ENCODE results near the gene EPB41L4A. TPM values are rescaled to one million over a fixed set of nuclear protein-coding genes. Genes with fewer than 3 reads are reported as not detected.

EPB41L4A gene
- polyA plus RNA-seq, 1 donor (not counting 4 experiments of a cell fraction or from before 2014, with no cell fraction given), result 3.5 TPM

GRCh38 chr5:112174959-112175594 is 244.0 kb downstream of the EPB41L4A start:
- Histone ChIP-seq H4K20me1 (ENCODE audit: control insufficient read depth, extremely low read depth, insufficient read depth, low read length) (no peaks in the 10 kb centered on the region), H3K4me2 (ENCODE audit: control insufficient read depth, extremely low read depth, insufficient read depth, low read depth, low read length) (peak overlapping the region; percentile 45), H3K9ac (ENCODE audit: control insufficient read depth, extremely low read depth, insufficient read depth, low read length) (no peak overlapping the region), H3K9me3 (ENCODE audit: control insufficient read depth, low read depth, low read length) (no peaks in the 10 kb centered on the region), H3K9me1 (ENCODE audit: control insufficient read depth, extremely low read depth, insufficient read depth, low read length) (no peaks in the 10 kb centered on the region), H3K79me2 (ENCODE audit: control insufficient read depth, insufficient read depth, low read length) (no peaks in the 10 kb centered on the region), H3K27ac (ENCODE audit: control insufficient read depth, insufficient read depth, low read length) (no peak overlapping the region), H3K36me3 (ENCODE audit: control insufficient read depth in 2 of 2, extremely low read depth in 1 of 2, insufficient read depth in 2 of 2, low read length in 2 of 2) (no peaks in the 10 kb centered on the region), H3K27me3 (ENCODE audit: control insufficient read depth, extremely low read depth, insufficient read depth, low read length) (no peaks in the 10 kb centered on the region), H3K4me3 (ENCODE audit: control insufficient read depth in 2 of 3, extremely low read depth in 1 of 3, insufficient read depth in 2 of 3, low read depth in 1 of 3, low read length in 3 of 3) (no peak overlapping the region), H3K4me1 (ENCODE audit: control insufficient read depth, extremely low read depth, insufficient read depth, low read length) (peaks cover 2% of the 10 kb centered on the region), H2AFZ (ENCODE audit: control insufficient read depth, low read length) (peak overlapping the region; percentile 72)
- DNase-seq (ENCODE audit: low read depth, low spot score), result no peak
- TF ChIP-seq EZH2 (IDR thresholded peaks at IDR 0.05; ENCODE audit: low read length), result no peak
- peak; percentile 52 to 60 (median 58) for TF ChIP-seq CTCF (optimal IDR thresholded peaks at IDR 0.05 in 1 of 3, IDR thresholded peaks at IDR 0.05 in 1 of 3, conservative IDR thresholded peaks at IDR 0.05 in 1 of 3; ENCODE audit: extremely low read depth in 1 of 3, insufficient read depth in 2 of 3, low read length in 3 of 3)
- peak; percentile 39 for FAIRE-seq
- dilution Hi-C loops (cut with MboI; ENCODE audit: extremely low pct_ligation_motif_present, low sequenced_read_pairs), result no loop called here

GRCh38 chr5:112165897-112166737 is 253.0 kb downstream of the EPB41L4A start:
- Histone ChIP-seq H3K9me1 (ENCODE audit: control insufficient read depth, extremely low read depth, insufficient read depth, low read length) (no peaks in the 10 kb centered on the region), H3K27me3 (ENCODE audit: control insufficient read depth, extremely low read depth, insufficient read depth, low read length) (no peaks in the 10 kb centered on the region), H2AFZ (ENCODE audit: control insufficient read depth, low read length) (no peak overlapping the region), H3K4me2 (ENCODE audit: control insufficient read depth, extremely low read depth, insufficient read depth, low read depth, low read length) (no peak overlapping the region), H3K9ac (ENCODE audit: control insufficient read depth, extremely low read depth, insufficient read depth, low read length) (no peak overlapping the region), H3K36me3 (ENCODE audit: control insufficient read depth in 2 of 2, extremely low read depth in 1 of 2, insufficient read depth in 2 of 2, low read length in 2 of 2) (peaks cover 18 to 33% of the 10 kb centered on the region in 2 experiments), H3K4me1 (ENCODE audit: control insufficient read depth, extremely low read depth, insufficient read depth, low read length) (peaks cover 8% of the 10 kb centered on the region), H3K79me2 (ENCODE audit: control insufficient read depth, insufficient read depth, low read length) (peaks cover 17% of the 10 kb centered on the region), H3K4me3 (ENCODE audit: control insufficient read depth in 2 of 3, extremely low read depth in 1 of 3, insufficient read depth in 2 of 3, low read depth in 1 of 3, low read length in 3 of 3) (no peak overlapping the region), H4K20me1 (ENCODE audit: control insufficient read depth, extremely low read depth, insufficient read depth, low read length) (no peaks in the 10 kb centered on the region), H3K9me3 (ENCODE audit: control insufficient read depth, low read depth, low read length) (no peaks in the 10 kb centered on the region), H3K27ac (ENCODE audit: control insufficient read depth, insufficient read depth, low read length) (no peak overlapping the region)
- TF ChIP-seq EZH2 (IDR thresholded peaks at IDR 0.05; ENCODE audit: low read length), result no peak
- no peak for TF ChIP-seq CTCF (optimal IDR thresholded peaks at IDR 0.05 in 1 of 3, IDR thresholded peaks at IDR 0.05 in 1 of 3, conservative IDR thresholded peaks at IDR 0.05 in 1 of 3; ENCODE audit: extremely low read depth in 1 of 3, insufficient read depth in 2 of 3, low read length in 3 of 3)
- DNase-seq (ENCODE audit: low read depth, low spot score) (no peak), FAIRE-seq (no peak)
- dilution Hi-C loops (cut with MboI; ENCODE audit: extremely low pct_ligation_motif_present, low sequenced_read_pairs), result no loop called here

All from keratinocyte (primary cell).